Aorta (tissue), 5 donors: Measurements from ENCODE around the gene BDH1. TPM values are rescaled to one million over a fixed set of nuclear protein-coding genes. Genes with fewer than 3 reads are reported as not detected.

Experiments used
- ATAC-seq: fragments of 200-7000 bp; cut with Tn5 transposase; one replicate; pipeline ENCODE4 v1.9.1; 2022; ENCODE audit warnings: moderate library complexity; ENCODE audit not compliant: low FRiP score
- DNase-seq, 2 donors: peaks; one replicate each; pipeline ENCODE4 v3.0.0-alpha.2; 2020
- H3K27ac ChIP-seq, 2 donors: one replicate each; pipeline ENCODE4 v1.5.1; 2013; ENCODE audit warnings: low read length in 2 of 2, mild to moderate bottlenecking in 2 of 2, moderate library complexity in 2 of 2, control low read depth in 1 of 2, inconsistent platforms in 1 of 2, low read depth in 1 of 2
- H3K27me3 ChIP-seq, 2 donors: one replicate each; pipeline ENCODE4 v1.6.1; 2013; ENCODE audit warnings: control low read depth in 1 of 2, low read length in 1 of 2, mild to moderate bottlenecking in 1 of 2, moderate library complexity in 1 of 2; ENCODE audit not compliant: insufficient read depth in 2 of 2, control insufficient read depth in 1 of 2
- H3K36me3 ChIP-seq, 2 donors: one replicate each; pipeline ENCODE4 v1.6.1; 2013; ENCODE audit warnings: control low read depth in 1 of 2, low read length in 1 of 2, mild to moderate bottlenecking in 1 of 2; ENCODE audit not compliant: insufficient read depth in 2 of 2, control insufficient read depth in 1 of 2
- H3K4me1 ChIP-seq, 2 donors: one replicate each; pipeline ENCODE4 v1.6.1; 2013; ENCODE audit warnings: low read length in 2 of 2, control low read depth in 1 of 2, mild to moderate bottlenecking in 1 of 2, moderate library complexity in 1 of 2; ENCODE audit not compliant: insufficient read depth in 2 of 2, control insufficient read depth in 1 of 2
- H3K4me3 ChIP-seq, 2 donors: one replicate each; pipeline ENCODE4 v1.5.1; 2013; ENCODE audit warnings: low read length in 2 of 2, control low read depth in 1 of 2, mild to moderate bottlenecking in 1 of 2
- H3K9me3 ChIP-seq: one replicate; pipeline ENCODE4 v1.6.1; 2013; ENCODE audit warnings: mild to moderate bottlenecking, low read length; ENCODE audit not compliant: control insufficient read depth
- WGBS, 2 donors: extraction: QIAGEN DNeasy Blood & Tissue Kit; methylation state at CpG; one replicate each; pipeline ENCODE4 v1.1.7; 2013; 5-methylcytosine and 5-hydroxymethylcytosine counted together
- intact Hi-C, 2 donors: fragments of 100-400 bp; cut with DNase I; formaldehyde crosslinking; loops; one replicate each; pipeline versions ENCODE4 v1.14.2 to v1.15.0; 2022
- polyA plus RNA-seq, 2 donors: library from polyadenylated mRNA; stranded (reverse); fragments of 200-250 nt; gene quantifications; one replicate each; pipeline ENCODE4 v1.2.3, GENCODE V29; 2013
- total RNA-seq, 2 donors: library from RNA; stranded (reverse); fragmentation: NEBNext Ultra II Directional; extraction: Animal tissue kit (Norgen Biotek cat#: 25700); gene quantifications; one replicate each; pipeline ENCODE4 v1.2.1, GENCODE V29; 2021
- donor health status: healthy with polysubstance abuse.
- donor health status: Bipolar disorder and iron deficiency.
- donor health status: DM: no; HTN: no; CAD: no.
- donor health status: DM: no; HTN: no; CAD: no.
- donor health status: DM: yes; HTN: yes; CAD: no.

BDH1 gene
- total and polyA plus RNA-seq, 4 donors, result 3.5 to 17.8 (median 6.6) TPM

- H3K4me1 ChIP-seq, result no peaks in the 10 kb centered on the region
- H3K9me3 ChIP-seq, result no peaks in the 10 kb centered on the region
- intact Hi-C loops, result no loop called here
- H3K27me3 ChIP-seq, result no peaks in the 10 kb centered on the region
- WGBS, 2 donors, result 94 to 96% methylated on average over 10 of the region's 10 CpGs
- no peak overlapping the region for H3K27ac ChIP-seq
- H3K4me3 ChIP-seq, result no peak overlapping the region
- ATAC-seq (no peak), DNase-seq (no peak)
- H3K36me3 ChIP-seq, result peaks cover 0 to 1% of the 10 kb centered on the region in 2 donors
These were observed 22.4 kb downstream of the BDH1 start for GRCh38 chr3:197533396-197533795.

- no peaks in the 10 kb centered on the region for H3K9me3 ChIP-seq
- no peaks in the 10 kb centered on the region for H3K27me3 ChIP-seq
- no peaks in the 10 kb centered on the region for H3K4me1 ChIP-seq
- WGBS, 2 donors, result 94 to 96% methylated on average over 3 of the region's 3 CpGs
- DNase-seq (peak in 1 of 2 donors; percentile 7), ATAC-seq (no peak)
- intact Hi-C loops, result no loop called here
- H3K27ac ChIP-seq, result no peak overlapping the region
- H3K36me3 ChIP-seq, result peaks cover 0 to 1% of the 10 kb centered on the region in 2 donors
- H3K4me3 ChIP-seq, result no peak overlapping the region
These were observed 23.4 kb downstream of the BDH1 start for GRCh38 chr3:197532388-197532787.

GRCh38 chr3:197528190-197528589 is 27.6 kb downstream of the BDH1 start:
- no peaks in the 10 kb centered on the region for H3K27me3 ChIP-seq
- WGBS, 2 donors, result 89 to 92% methylated on average over 6 of the region's 6 CpGs
- peaks cover 0 to 1% of the 10 kb centered on the region in 2 donors for H3K36me3 ChIP-seq
- ATAC-seq, result no peak
- no peak overlapping the region for H3K4me3 ChIP-seq
- H3K9me3 ChIP-seq, result no peaks in the 10 kb centered on the region
- H3K4me1 ChIP-seq, result no peaks in the 10 kb centered on the region
- DNase-seq, result no peak
- no peak overlapping the region for H3K27ac ChIP-seq
- intact Hi-C loops, result no loop called here

- intact Hi-C loops, result no loop called here
- ATAC-seq (no peak), DNase-seq (no peak)
- Histone ChIP-seq H3K4me3 (no peak overlapping the region), H3K4me1 (no peaks in the 10 kb centered on the region), H3K9me3 (no peaks in the 10 kb centered on the region), H3K27me3 (no peaks in the 10 kb centered on the region), H3K27ac (no peak overlapping the region), H3K36me3 (peaks cover 0 to 1% of the 10 kb centered on the region in 2 donors)
- WGBS, 2 donors, result 95 to 96% methylated on average over 5 of the region's 5 CpGs
These were observed 28.2 kb downstream of the BDH1 start for GRCh38 chr3:197527569-197527968.

- H3K36me3 ChIP-seq, result no peaks in the 10 kb centered on the region
These were observed 30.1 kb downstream of the BDH1 start for GRCh38 chr3:197525706-197526105.

GRCh38 chr3:197524128-197524527 is 31.6 kb downstream of the BDH1 start:
- DNase-seq (no peak), ATAC-seq (no peak)
- intact Hi-C loops, result no loop called here
- no peak overlapping the region for H3K4me3 ChIP-seq
- no peaks in the 10 kb centered on the region for H3K9me3 ChIP-seq
- no peaks in the 10 kb centered on the region for H3K36me3 ChIP-seq
- no peaks in the 10 kb centered on the region for H3K4me1 ChIP-seq
- H3K27me3 ChIP-seq, result no peaks in the 10 kb centered on the region
- 96 to 97% methylated on average over 8 of the region's 8 CpGs for WGBS, 2 donors
- H3K27ac ChIP-seq, result no peak overlapping the region

More at GRCh38 chr3:197525706-197526105, 30.1 kb downstream of the BDH1 start:
- Histone ChIP-seq H3K9me3 (no peaks in the 10 kb centered on the region), H3K27me3 (no peaks in the 10 kb centered on the region), H3K4me3 (no peak overlapping the region), H3K27ac (no peak overlapping the region), H3K4me1 (no peaks in the 10 kb centered on the region)
- no peak for DNase-seq
- 86 to 88% methylated on average over 5 of the region's 5 CpGs for WGBS, 2 donors
- intact Hi-C loops, result no loop called here
- ATAC-seq, result no peak

- no peak overlapping the region for H3K27ac ChIP-seq
- H3K36me3 ChIP-seq, result no peaks in the 10 kb centered on the region
- ATAC-seq (no peak), DNase-seq (no peak)
- intact Hi-C loops, result no loop called here
- H3K4me3 ChIP-seq, result no peak overlapping the region
- no peaks in the 10 kb centered on the region for H3K27me3 ChIP-seq
- WGBS, 2 donors, result 88 to 91% methylated on average over 14 of the region's 14 CpGs
- no peaks in the 10 kb centered on the region for H3K9me3 ChIP-seq
- no peaks in the 10 kb centered on the region for H3K4me1 ChIP-seq
These were observed 32.2 kb downstream of the BDH1 start for GRCh38 chr3:197523526-197523925.

- Histone ChIP-seq H3K36me3 (no peaks in the 10 kb centered on the region), H3K4me1 (no peaks in the 10 kb centered on the region), H3K27ac (no peak overlapping the region), H3K27me3 (no peaks in the 10 kb centered on the region), H3K9me3 (no peaks in the 10 kb centered on the region), H3K4me3 (no peak overlapping the region)
- intact Hi-C loops, result no loop called here
- ATAC-seq, result no peak
- peak in 1 of 2 donors; percentile 52 for DNase-seq
- WGBS, 2 donors, result 26 to 35% methylated on average over 5 of the region's 5 CpGs
These were observed 32.8 kb downstream of the BDH1 start for GRCh38 chr3:197522881-197523441.

- no peaks in the 10 kb centered on the region for H3K4me1 ChIP-seq
- peak in 1 of 2 donors; percentile 77 for DNase-seq
- 92 to 95% methylated on average over 13 of the region's 13 CpGs for WGBS, 2 donors
- H3K27ac ChIP-seq, result no peak overlapping the region
- intact Hi-C loops, result no loop called here
- no peaks in the 10 kb centered on the region for H3K36me3 ChIP-seq
- ATAC-seq, result peak; percentile 16
- no peak overlapping the region for H3K4me3 ChIP-seq
- H3K27me3 ChIP-seq, result no peaks in the 10 kb centered on the region
- H3K9me3 ChIP-seq, result no peaks in the 10 kb centered on the region
These were observed 33.5 kb downstream of the BDH1 start for GRCh38 chr3:197522183-197522715.
